ENCODE measurements around the gene ING3.

DNA sequence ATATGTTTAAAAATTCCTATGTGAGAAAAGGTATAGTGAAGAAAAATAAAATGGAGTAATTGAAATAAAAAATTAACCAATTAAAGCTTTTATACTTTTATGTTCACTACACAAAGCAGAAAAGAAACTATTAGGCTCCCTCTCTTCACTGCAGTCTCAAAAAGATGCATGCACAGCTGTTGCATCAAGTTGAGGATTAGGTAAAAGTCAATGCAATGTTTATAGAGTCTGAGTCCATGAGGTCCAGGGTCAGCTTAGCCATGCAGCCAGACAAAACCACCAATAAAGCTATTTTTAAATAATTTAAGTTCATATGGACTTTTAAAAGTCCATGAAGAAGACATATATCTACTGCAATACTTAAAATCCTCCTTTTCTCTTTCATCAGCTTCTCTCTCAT lies 31.1 kb upstream of the ING3 start:
- TF ChIP-seq, protein P1, sequence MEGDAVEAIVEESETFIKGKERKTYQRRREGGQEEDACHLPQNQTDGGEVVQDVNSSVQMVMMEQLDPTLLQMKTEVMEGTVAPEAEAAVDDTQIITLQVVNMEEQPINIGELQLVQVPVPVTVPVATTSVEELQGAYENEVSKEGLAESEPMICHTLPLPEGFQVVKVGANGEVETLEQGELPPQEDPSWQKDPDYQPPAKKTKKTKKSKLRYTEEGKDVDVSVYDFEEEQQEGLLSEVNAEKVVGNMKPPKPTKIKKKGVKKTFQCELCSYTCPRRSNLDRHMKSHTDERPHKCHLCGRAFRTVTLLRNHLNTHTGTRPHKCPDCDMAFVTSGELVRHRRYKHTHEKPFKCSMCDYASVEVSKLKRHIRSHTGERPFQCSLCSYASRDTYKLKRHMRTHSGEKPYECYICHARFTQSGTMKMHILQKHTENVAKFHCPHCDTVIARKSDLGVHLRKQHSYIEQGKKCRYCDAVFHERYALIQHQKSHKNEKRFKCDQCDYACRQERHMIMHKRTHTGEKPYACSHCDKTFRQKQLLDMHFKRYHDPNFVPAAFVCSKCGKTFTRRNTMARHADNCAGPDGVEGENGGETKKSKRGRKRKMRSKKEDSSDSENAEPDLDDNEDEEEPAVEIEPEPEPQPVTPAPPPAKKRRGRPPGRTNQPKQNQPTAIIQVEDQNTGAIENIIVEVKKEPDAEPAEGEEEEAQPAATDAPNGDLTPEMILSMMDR (IDR thresholded peaks at IDR 0.05) = no peak
- TF ChIP-seq TCF7L2 (IDR thresholded peaks at IDR 0.05; ENCODE audit: low read depth, low read length) = no peak
- TF ChIP-seq, protein P2, sequence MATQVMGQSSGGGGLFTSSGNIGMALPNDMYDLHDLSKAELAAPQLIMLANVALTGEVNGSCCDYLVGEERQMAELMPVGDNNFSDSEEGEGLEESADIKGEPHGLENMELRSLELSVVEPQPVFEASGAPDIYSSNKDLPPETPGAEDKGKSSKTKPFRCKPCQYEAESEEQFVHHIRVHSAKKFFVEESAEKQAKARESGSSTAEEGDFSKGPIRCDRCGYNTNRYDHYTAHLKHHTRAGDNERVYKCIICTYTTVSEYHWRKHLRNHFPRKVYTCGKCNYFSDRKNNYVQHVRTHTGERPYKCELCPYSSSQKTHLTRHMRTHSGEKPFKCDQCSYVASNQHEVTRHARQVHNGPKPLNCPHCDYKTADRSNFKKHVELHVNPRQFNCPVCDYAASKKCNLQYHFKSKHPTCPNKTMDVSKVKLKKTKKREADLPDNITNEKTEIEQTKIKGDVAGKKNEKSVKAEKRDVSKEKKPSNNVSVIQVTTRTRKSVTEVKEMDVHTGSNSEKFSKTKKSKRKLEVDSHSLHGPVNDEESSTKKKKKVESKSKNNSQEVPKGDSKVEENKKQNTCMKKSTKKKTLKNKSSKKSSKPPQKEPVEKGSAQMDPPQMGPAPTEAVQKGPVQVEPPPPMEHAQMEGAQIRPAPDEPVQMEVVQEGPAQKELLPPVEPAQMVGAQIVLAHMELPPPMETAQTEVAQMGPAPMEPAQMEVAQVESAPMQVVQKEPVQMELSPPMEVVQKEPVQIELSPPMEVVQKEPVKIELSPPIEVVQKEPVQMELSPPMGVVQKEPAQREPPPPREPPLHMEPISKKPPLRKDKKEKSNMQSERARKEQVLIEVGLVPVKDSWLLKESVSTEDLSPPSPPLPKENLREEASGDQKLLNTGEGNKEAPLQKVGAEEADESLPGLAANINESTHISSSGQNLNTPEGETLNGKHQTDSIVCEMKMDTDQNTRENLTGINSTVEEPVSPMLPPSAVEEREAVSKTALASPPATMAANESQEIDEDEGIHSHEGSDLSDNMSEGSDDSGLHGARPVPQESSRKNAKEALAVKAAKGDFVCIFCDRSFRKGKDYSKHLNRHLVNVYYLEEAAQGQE (IDR thresholded peaks at IDR 0.05; ENCODE audit: insufficient read depth in 1 of 2, low read depth in 2 of 2, low read length in 1 of 2) = no peak
- TF ChIP-seq POLR2AphosphoS5 (IDR thresholded peaks at IDR 0.05; ENCODE audit: low read depth, low read length) = no peak
- no peak for TF ChIP-seq SIN3A (IDR thresholded peaks at IDR 0.05; ENCODE audit: borderline replicate concordance, insufficient read depth, low read depth, low read length)

All from Panc1 (cell line).